ENCODE data around the gene INSM2. TPM values are rescaled to one million over a fixed set of nuclear protein-coding genes. Genes with fewer than 3 reads are reported as not detected.

Gene INSM2
- total and polyA plus RNA-seq, 7 donors = not detected

DNA sequence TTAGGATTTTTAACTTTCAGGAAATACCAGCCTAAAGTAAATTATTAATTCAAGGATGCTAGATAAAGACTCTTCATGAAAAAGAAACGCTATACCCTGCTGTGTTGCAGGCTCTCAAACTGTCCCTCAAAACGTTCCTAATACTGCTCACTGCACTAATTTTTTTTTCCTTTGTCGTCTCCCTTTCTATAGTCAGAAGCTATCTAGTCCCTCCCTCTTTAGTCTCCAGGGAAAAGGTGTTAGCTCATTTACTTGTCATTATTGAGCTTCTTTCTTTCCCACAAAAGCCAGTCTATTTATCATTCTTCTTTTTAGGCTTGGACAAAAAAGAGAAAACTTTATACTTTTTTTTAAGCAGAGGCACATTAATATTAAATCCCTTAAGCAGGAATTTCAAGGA is 30.3 kb upstream of the INSM2 start:
- Histone ChIP-seq H3K9me3 (no peaks in the 10 kb centered on the region), H3K27me3 (ENCODE audit: insufficient read depth in 3 of 3, low read length in 2 of 3) (no peaks in the 10 kb centered on the region), H3K27ac (no peak overlapping the region), H3K4me1 (no peaks in the 10 kb centered on the region), H3K36me3 (ENCODE audit: insufficient read depth in 1 of 2, low read depth in 1 of 2) (no peaks in the 10 kb centered on the region), H3K4me3 (no peak overlapping the region)
- intact Hi-C loops (cut with DNase I) = no loop called here
- ATAC-seq (no peak), DNase-seq (no peak)
- 21 to 28% (median 26%) methylated on average over 3 of the region's 3 CpGs for WGBS, 3 donors
- TF ChIP-seq CTCF (IDR thresholded peaks at IDR 0.05) = no peak

DNA sequence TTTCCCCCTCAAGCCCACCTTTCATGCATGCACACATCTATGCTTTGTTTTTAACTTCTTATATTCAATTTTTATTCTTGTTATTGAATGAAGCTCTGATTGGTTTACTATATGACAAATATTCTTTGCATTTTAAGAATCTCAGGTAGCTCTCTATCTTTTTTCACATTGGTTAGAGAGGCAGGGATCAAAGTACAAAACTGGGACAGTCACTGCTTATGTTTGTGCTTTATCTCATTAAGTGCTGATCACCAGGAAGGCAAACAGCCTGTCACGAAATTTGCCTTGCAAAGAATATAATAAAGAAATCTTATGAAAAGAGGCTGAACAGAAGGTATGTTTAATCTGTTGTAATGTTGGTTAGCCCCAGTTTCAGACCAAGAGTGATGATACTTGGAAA is 29.7 kb upstream of the INSM2 start:
- Histone ChIP-seq H3K4me1 (no peaks in the 10 kb centered on the region), H3K4me3 (no peak overlapping the region), H3K27me3 (ENCODE audit: insufficient read depth in 3 of 3, low read length in 2 of 3) (no peaks in the 10 kb centered on the region), H3K36me3 (ENCODE audit: insufficient read depth in 1 of 2, low read depth in 1 of 2) (no peaks in the 10 kb centered on the region), H3K9me3 (no peaks in the 10 kb centered on the region), H3K27ac (no peak overlapping the region)
- ATAC-seq = no peak
- TF ChIP-seq CTCF (IDR thresholded peaks at IDR 0.05) = no peak
- no peak for DNase-seq
- 48 to 68% (median 50%) methylated on average over 1 of the region's 1 CpG for WGBS, 3 donors
- intact Hi-C loops (cut with DNase I) = no loop called here

GRCh38 chr14:35506461-35506860 is 27.5 kb upstream of the INSM2 start:
- intact Hi-C loops (cut with DNase I) = no loop called here
- WGBS, 3 donors = 74 to 75% (median 74%) methylated on average over 6 of the region's 6 CpGs
- H3K4me3 ChIP-seq = no peak overlapping the region
- no peaks in the 10 kb centered on the region for H3K9me3 ChIP-seq
- H3K36me3 ChIP-seq (ENCODE audit: insufficient read depth in 1 of 2, low read depth in 1 of 2) = no peaks in the 10 kb centered on the region
- H3K27ac ChIP-seq = no peak overlapping the region
- no peak for TF ChIP-seq CTCF (IDR thresholded peaks at IDR 0.05)
- H3K27me3 ChIP-seq (ENCODE audit: insufficient read depth in 3 of 3, low read length in 2 of 3) = no peaks in the 10 kb centered on the region
- DNase-seq (no peak), ATAC-seq (no peak)
- no peaks in the 10 kb centered on the region for H3K4me1 ChIP-seq

DNA sequence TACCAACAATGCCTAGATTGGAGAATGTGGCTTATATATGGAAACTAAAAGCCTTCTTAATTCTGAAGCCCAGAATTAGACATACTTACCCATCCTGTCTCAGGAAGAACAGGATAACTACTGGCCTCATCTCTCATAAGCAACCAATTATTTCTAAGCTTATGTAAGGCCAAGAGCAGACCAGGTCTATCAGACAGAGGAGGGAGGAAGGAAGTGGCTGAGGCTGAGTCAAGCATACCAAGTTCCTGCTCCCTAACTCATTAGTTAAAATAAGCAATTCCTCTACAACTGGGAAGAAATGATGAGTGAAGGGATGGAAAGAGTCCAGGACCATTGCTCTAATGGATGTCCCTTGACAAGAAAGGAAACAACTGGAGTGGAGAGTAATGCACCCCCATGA is 27.0 kb upstream of the INSM2 start:
- Histone ChIP-seq H3K4me1 (no peaks in the 10 kb centered on the region), H3K27ac (no peak overlapping the region), H3K4me3 (no peak overlapping the region), H3K9me3 (no peaks in the 10 kb centered on the region), H3K27me3 (ENCODE audit: insufficient read depth in 3 of 3, low read length in 2 of 3) (no peaks in the 10 kb centered on the region), H3K36me3 (ENCODE audit: insufficient read depth in 1 of 2, low read depth in 1 of 2) (no peaks in the 10 kb centered on the region)
- no peak for DNase-seq
- TF ChIP-seq CTCF (IDR thresholded peaks at IDR 0.05) = no peak
- intact Hi-C loops (cut with DNase I) = no loop called here
- no peak for ATAC-seq

DNA sequence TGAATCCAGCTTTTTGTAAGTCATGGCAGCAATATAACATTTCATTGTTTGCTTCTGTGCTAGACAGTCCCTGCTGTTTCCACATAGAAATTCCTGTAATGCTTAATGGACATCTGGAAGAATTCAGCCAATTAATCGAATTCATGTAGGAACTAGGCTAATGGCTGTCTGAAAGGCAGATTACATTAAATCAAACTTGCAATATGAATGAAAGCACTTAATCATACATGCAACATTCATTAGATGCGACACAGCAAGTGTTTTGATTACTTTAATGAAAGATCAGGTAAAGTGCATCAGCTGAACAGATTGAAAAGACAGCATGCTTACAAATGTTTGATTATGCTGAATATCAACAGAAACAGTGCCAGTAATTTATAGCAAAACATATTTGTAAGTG is 24.1 kb upstream of the INSM2 start:
- Histone ChIP-seq H3K27me3 (ENCODE audit: insufficient read depth in 3 of 3, low read length in 2 of 3) (no peaks in the 10 kb centered on the region), H3K36me3 (ENCODE audit: insufficient read depth in 1 of 2, low read depth in 1 of 2) (no peaks in the 10 kb centered on the region), H3K27ac (no peak overlapping the region), H3K4me3 (no peak overlapping the region), H3K9me3 (no peaks in the 10 kb centered on the region), H3K4me1 (no peaks in the 10 kb centered on the region)
- no peak for TF ChIP-seq CTCF (IDR thresholded peaks at IDR 0.05)
- 66 to 77% (median 76%) methylated on average over 2 of the region's 2 CpGs for WGBS, 3 donors
- no peak for ATAC-seq
- intact Hi-C loops (cut with DNase I) = no loop called here
- DNase-seq = no peak
